ENCODE data around the gene STAT2.
"Not testable (repeated sequence)": the region's sequence is repeated elsewhere in the genome, so short reads cannot be mapped to it uniquely, and the experiment has no call there.

STAT2 gene

GRCh38 chr12:56359851-56360767 is at the start of gene STAT2:
TSS of gene STAT2 (minus strand) at chr12:56360107. CDS start at chr12:56356571, 3,536 bp downstream.
- peak; percentile 99 for DNase-seq

- DNase-seq = peak; percentile 18
These were observed 49.0 kb upstream of the STAT2 start for GRCh38 chr12:56408799-56409417.

DNA sequence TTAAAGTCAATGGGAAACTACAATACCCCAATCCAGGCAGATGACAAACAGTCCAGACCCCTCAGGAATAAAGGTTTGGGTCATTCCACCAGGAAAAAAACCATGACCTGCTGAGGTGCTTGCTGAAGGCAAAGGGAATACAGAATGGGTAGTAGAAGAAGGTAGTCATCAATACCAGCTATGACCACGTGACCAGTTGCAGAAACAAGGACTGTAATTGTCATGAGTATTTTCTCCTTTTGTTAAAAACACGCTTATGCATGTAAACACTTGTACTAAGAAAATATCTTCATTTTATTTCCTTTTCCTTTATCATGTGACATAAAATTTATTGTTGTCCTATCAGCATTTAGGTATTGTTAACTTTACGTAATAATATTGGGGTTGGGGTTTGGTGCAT is 44.3 kb upstream of the STAT2 start:
- not testable (repeated sequence) for DNase-seq

DNA sequence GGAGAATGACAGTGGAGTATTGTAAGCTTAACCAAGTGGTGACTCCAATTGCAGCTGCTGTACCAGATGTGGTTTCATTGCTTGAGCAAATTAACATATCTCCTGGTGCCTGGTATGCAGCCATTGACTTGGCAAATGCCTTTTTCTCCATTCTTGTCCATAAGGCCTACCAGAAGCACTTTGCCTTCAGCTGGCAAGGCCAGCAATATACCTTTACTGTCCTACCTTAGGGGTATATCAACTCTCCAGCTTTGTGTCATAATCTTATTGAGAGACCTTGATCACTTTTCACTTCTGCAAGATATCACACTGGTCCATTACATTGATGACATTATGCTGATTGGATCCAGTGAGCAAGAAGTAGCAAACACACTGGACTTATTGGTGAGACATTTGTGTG is 41.7 kb upstream of the STAT2 start:
- DNase-seq = not testable (repeated sequence)

DNA sequence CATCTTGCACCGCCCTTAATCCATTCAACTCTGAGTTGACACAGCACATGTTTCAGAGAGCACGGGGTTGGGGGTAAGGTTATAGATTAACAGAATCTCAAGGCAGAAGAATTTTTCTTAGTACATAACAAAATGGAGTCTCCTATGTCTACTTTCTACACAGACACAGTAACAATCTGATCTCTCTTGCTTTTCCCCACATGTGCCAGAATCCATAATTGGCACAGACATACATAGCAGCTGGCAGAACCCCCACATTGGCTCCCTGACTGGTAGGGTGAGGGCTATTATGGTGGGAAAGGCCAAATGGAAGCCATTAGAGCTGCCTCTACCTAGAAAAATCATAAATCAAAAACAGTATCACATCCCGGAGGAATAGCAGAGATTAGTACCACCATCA is 41.2 kb upstream of the STAT2 start:
- not testable (repeated sequence) for DNase-seq

DNA sequence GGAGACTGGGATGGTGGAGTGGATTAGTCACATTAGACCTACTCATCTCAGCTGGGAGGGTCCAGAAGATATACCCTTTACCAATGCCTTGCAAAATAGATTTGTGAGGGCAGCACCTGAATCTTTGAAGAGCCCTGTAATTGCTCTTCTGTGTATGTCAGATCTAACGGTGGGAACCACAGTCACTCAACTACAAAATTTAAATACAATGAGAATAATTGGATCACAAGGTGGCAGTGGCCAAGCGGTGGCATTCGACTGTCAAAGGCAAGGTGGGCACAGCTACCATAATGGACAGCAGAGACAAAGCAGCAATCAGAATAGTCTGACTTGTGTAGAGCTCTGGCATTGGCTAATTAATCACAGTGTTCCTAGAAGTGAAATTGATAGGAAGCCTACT is 39.6 kb upstream of the STAT2 start:
- DNase-seq = not testable (repeated sequence)

GRCh38 chr12:56398324-56398723 is 38.4 kb upstream of the STAT2 start:
- DNase-seq = no peak

DNA sequence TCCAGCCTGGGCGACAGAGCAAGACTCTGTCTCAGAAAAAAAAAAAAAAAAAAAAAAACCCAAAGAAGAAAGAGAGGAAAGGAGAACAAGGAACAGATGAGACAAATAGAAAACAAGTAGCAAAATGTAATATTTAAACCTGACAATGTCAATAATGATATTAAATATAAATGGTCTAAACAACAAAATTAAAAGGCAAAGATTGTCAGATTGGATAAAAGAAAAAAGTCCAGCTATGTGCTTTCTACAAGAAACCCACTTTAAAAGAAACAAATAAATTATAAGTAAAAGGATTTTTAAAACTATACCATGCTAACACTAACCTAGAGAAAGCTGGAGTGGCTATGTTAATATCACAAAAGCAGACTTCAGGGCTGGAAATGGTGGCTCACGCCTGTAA is 32.4 kb upstream of the STAT2 start:
- no peak for DNase-seq

DNA sequence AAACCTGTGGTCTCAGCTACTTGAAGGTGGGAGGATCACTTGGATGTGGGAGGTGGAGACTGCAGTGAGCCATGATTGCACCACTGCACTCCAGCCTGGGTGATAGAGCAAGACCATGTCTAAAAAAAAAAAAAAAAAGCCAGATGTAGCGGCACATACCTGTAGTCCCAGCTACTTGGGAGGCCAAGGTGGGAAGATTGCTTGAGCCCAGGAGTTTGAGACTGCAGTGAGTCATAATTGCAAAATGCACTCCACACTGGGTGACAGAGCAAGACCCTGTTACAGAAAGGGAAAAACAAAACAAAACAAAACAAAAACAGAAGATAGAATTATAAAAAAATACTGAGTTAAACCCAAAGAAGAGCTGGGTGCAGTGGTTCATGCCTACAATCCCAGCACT is 31.8 kb upstream of the STAT2 start:
- no peak for DNase-seq

- no peak for DNase-seq
These were observed 29.5 kb upstream of the STAT2 start for GRCh38 chr12:56389412-56389811.

- DNase-seq = no peak
These were observed 27.3 kb upstream of the STAT2 start for GRCh38 chr12:56387152-56387736.

- DNase-seq = peak; percentile 83
These were observed 26.0 kb upstream of the STAT2 start for GRCh38 chr12:56385873-56386272.

- DNase-seq = no peak
These were observed 22.7 kb upstream of the STAT2 start for GRCh38 chr12:56382611-56383010.

DNA sequence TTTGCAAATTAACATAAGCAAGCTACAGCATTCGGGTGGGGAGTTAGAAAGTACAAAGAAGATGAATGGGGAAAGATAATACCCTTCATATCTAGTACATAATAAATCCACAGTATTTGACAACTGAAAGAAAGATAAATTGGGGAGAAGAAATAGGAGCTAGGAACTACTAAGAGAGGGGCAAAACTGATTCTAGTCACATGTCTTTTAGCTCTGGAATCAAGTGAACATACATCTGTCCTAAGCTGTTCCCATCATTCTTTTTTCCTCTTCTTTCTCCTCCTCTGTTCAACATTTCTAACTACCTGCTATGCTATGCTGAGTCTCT is 18.0 kb upstream of the STAT2 start:
- no peak for DNase-seq

- peak; percentile 21 for DNase-seq
These were observed 17.5 kb upstream of the STAT2 start for GRCh38 chr12:56377310-56377988.

- no peak for DNase-seq
These were observed 15.9 kb upstream of the STAT2 start for GRCh38 chr12:56375598-56376434.

GRCh38 chr12:56374726-56375597 is 15.1 kb upstream of the STAT2 start:
- DNase-seq = no peak

GRCh38 chr12:56373515-56373914 is 13.6 kb upstream of the STAT2 start:
- DNase-seq = no peak

- no peak for DNase-seq
These were observed 7.0 kb upstream of the STAT2 start for GRCh38 chr12:56366948-56367347.

- DNase-seq = no peak
These were observed 2.5 kb upstream of the STAT2 start, which contains the start of gene APOF for GRCh38 chr12:56362130-56363059. TSS of gene APOF (minus strand) at chr12:56362857. CDS start at chr12:56362745, 112 bp downstream.
